GM23338 (cell line): Measurements from ENCODE around the gene CHPF. TPM values are rescaled to one million over a fixed set of nuclear protein-coding genes. Genes with fewer than 3 reads are reported as not detected.

Experiments used
- ATAC-seq: fragments of 200-7000 bp; cut with Tn5 transposase; 3 replicates; pipeline ENCODE4 v1.9.1; 2020
- DNase-seq: peaks from one replicate; pipeline ENCODE4 v3.0.0-alpha.2; 2015; ENCODE audit warnings: low spot score
- H2AFZ ChIP-seq: fragments of 200-600 bp; sonication (generic); 2 replicates; pipeline ENCODE4 v1.8.0; 2016; ENCODE audit warnings: antibody characterized with exemption, mild to moderate bottlenecking, moderate library complexity
- H3F3A ChIP-seq: fragments of 200-600 bp; sonication (generic); replicated peaks from 2 replicates; pipeline ENCODE4 v1.8.0; 2017; ENCODE audit warnings: antibody characterized with exemption, mixed run types, low read depth
- H3K27ac ChIP-seq: fragments of 200-600 bp; sonication (generic); 2 replicates; pipeline ENCODE4 v1.6.1; 2016; ENCODE audit warnings: low read depth
- H3K27me3 ChIP-seq: fragments of 200-600 bp; sonication (generic); 2 replicates; pipeline ENCODE4 v1.8.0; 2016; ENCODE audit warnings: mild to moderate bottlenecking, mixed run types, moderate library complexity; ENCODE audit not compliant: insufficient read depth
- H3K36me3 ChIP-seq: fragments of 200-600 bp; sonication (generic); 2 replicates; pipeline ENCODE4 v1.8.0; 2016; ENCODE audit warnings: mild to moderate bottlenecking; ENCODE audit not compliant: insufficient read depth
- H3K4me1 ChIP-seq: fragments of 200-600 bp; sonication (generic); 2 replicates; pipeline ENCODE4 v1.8.0; 2016; ENCODE audit warnings: mild to moderate bottlenecking, moderate library complexity; ENCODE audit not compliant: insufficient read depth
- H3K4me2 ChIP-seq: fragments of 200-600 bp; sonication (generic); 2 replicates; pipeline ENCODE4 v1.7.1; 2017; ENCODE audit warnings: mixed run types
- H3K4me3 ChIP-seq: fragments of 200-600 bp; sonication (generic); 2 replicates; pipeline ENCODE4 v1.6.1; 2016; ENCODE audit warnings: mixed run types
- H3K79me2 ChIP-seq: fragments of 200-600 bp; sonication (generic); replicated peaks from 2 replicates; pipeline ENCODE4 v1.8.0; 2017; ENCODE audit warnings: mild to moderate bottlenecking; ENCODE audit not compliant: insufficient read depth
- H3K9me2 ChIP-seq: fragments of 200-600 bp; sonication (generic); 2 replicates; pipeline ENCODE4 v1.8.0; 2017; ENCODE audit not compliant: insufficient read depth
- H4K20me1 ChIP-seq: fragments of 200-600 bp; sonication (generic); replicated peaks from 2 replicates; pipeline ENCODE4 v1.8.0; 2017; ENCODE audit warnings: mild to moderate bottlenecking; ENCODE audit not compliant: insufficient read depth
- H3K27ac Mint-ChIP-seq: 2 replicates; pipeline ENCODE4 v1.8.0; 2020; ENCODE audit warnings: inconsistent platforms, mild to moderate bottlenecking, moderate library complexity, mixed read lengths
- H3K27me3 Mint-ChIP-seq: 3 replicates; pipeline ENCODE4 v1.8.0; 2022; ENCODE audit warnings: low read depth, mild to moderate bottlenecking, moderate library complexity, mixed read lengths, inconsistent platforms; ENCODE audit not compliant: insufficient read depth, poor library complexity
- H3K36me3 Mint-ChIP-seq: 3 replicates; pipeline ENCODE4 v1.8.0; 2021; ENCODE audit warnings: low read depth, mild to moderate bottlenecking, inconsistent platforms, moderate library complexity, mixed read lengths
- H3K4me1 Mint-ChIP-seq: 3 replicates; pipeline ENCODE4 v1.8.0; 2020; ENCODE audit warnings: mild to moderate bottlenecking, inconsistent platforms, mixed read lengths
- H3K4me3 Mint-ChIP-seq: 3 replicates; pipeline ENCODE4 v1.8.0; 2021; ENCODE audit warnings: moderate library complexity, mild to moderate bottlenecking, inconsistent platforms, mixed read lengths
- H3K9me3 Mint-ChIP-seq: 3 replicates; pipeline ENCODE4 v1.8.0; 2020; ENCODE audit warnings: moderate library complexity, mild to moderate bottlenecking, inconsistent platforms, mixed read lengths
- CTCF ChIP-seq, 2 experiments: fragments of 200-600 bp in 1 of 2; sonication (generic) in 1 of 2; conservative IDR thresholded peaks; 2 replicates each; pipeline versions ENCODE4 v1.5.1 to v1.6.1; 2016 to 2017; ENCODE audit warnings: antibody characterized with exemption in 2 of 2, low read depth in 2 of 2, mild to moderate bottlenecking in 2 of 2, moderate library complexity in 1 of 2
- ETS1 ChIP-seq: IDR thresholded peaks from 2 replicates; pipeline ENCODE4 v1.6.1; 2016; ENCODE audit warnings: antibody characterized with exemption
- ZNF462 ChIP-seq: fragments of 250-450 bp; sonication (Bioruptor Pico); IDR thresholded peaks from 2 replicates; pipeline ENCODE4 v1.5.0; 2020; ENCODE audit warnings: mild to moderate bottlenecking, moderate library complexity
- polyA plus RNA-seq: library from polyadenylated mRNA; unstranded; fragments of >200 nt; fragmentation: Nextera tagmentation; extraction: Ambion mirVana; gene quantifications from 2 replicates; pipeline ENCODE4 v1.2.1, GENCODE V29; 2016
- total RNA-seq: library from RNA; depleted of rRNA; stranded (reverse); fragments of >200 nt; shearing (Covaris generic); gene quantifications from 2 replicates; pipeline ENCODE4 v1.2.3, GENCODE V29; 2014

CHPF gene
- total and polyA plus RNA-seq, 2 experiments from 2014 or later: 36.5 to 252 TPM

GRCh38 chr2:219561179-219562048 is 17.8 kb upstream of the CHPF start:
- ATAC-seq: peak; percentile 14
- H3K4me1 Mint-ChIP-seq: peaks cover 68% of the 10 kb centered on the region
- DNase-seq: peak; percentile 68

More at GRCh38 chr2:219561179-219562048, 17.8 kb upstream of the CHPF start:
- Histone ChIP-seq H3F3A (peaks cover 32% of the 10 kb centered on the region), H3K4me1 (peaks cover 57% of the 10 kb centered on the region), H4K20me1 (no peaks in the 10 kb centered on the region), H3K4me3 (no peak overlapping the region), H3K27me3 (no peaks in the 10 kb centered on the region), H3K36me3 (peaks cover 8% of the 10 kb centered on the region; the same call in 1 of the 2 replicates), H3K27ac (peak overlapping the region; percentile 93), H3K79me2 (peaks cover 10% of the 10 kb centered on the region; the same call in 1 of the 2 replicates), H3K4me2 (peak overlapping the region; percentile 74), H2AFZ (no peak overlapping the region), H3K9me2 (no peaks in the 10 kb centered on the region)
- H3K9me3 Mint-ChIP-seq: no peaks in the 10 kb centered on the region; the same call in 1 of the 3 replicates
- H3K4me3 Mint-ChIP-seq: peak overlapping the region; percentile 38; the same call in 1 of the 3 replicates
- peaks cover 47% of the 10 kb centered on the region for H3K36me3 Mint-ChIP-seq
- H3K27ac Mint-ChIP-seq: peak overlapping the region; percentile 85
- H3K27me3 Mint-ChIP-seq: peaks cover 29% of the 10 kb centered on the region
- TF ChIP-seq ETS1 (0 out of 2 replicates have a peak, but pooled peaks have one; percentile 25), CTCF (conservative IDR thresholded peaks at IDR 0.05; ENCODE audit: low read depth in 2 of 2) (0 out of 4 replicates have a peak, but pooled peaks of 1 of the 2 experiments have one; percentile 5), ZNF462 (CRISPR knock-in tag) (no peak)
